AG10803 (cell line): ENCODE results near the gene FBXW8.

Experiments used
- DNase-seq: peaks from one replicate; pipeline ENCODE4 v3.0.0; 2010; ENCODE audit warnings: low read depth
- H3K4me3 ChIP-seq: 2 replicates; pipeline ENCODE4 v1.5.1; 2011; ENCODE audit warnings: mild to moderate bottlenecking, low read length, control low read depth
- CTCF ChIP-seq: conservative IDR thresholded peaks from 2 replicates; pipeline ENCODE4 v1.5.1; 2011; ENCODE audit warnings: mild to moderate bottlenecking, low read length, control low read depth, inconsistent platforms

The FBXW8 gene

GRCh38 chr12:116996621-116997020 is 85.9 kb downstream of the FBXW8 start:
- no peak for TF ChIP-seq CTCF
- no peak overlapping the region for H3K4me3 ChIP-seq
- DNase-seq: peak; percentile 8

- TF ChIP-seq CTCF: no peak
- DNase-seq: no peak
- no peak overlapping the region for H3K4me3 ChIP-seq
Measured at GRCh38 chr12:116999066-116999465, 88.3 kb downstream of the FBXW8 start.

GRCh38 chr12:117000316-117000715 is 89.6 kb downstream of the FBXW8 start:
- TF ChIP-seq CTCF: no peak
- no peak for DNase-seq

GRCh38 chr12:117002051-117002817 is 91.5 kb downstream of the FBXW8 start:
- no peak overlapping the region for H3K4me3 ChIP-seq
- peak; percentile 9 for DNase-seq
- TF ChIP-seq CTCF: no peak

More at GRCh38 chr12:117000316-117000715, 89.6 kb downstream of the FBXW8 start:
- H3K4me3 ChIP-seq: no peak overlapping the region

GRCh38 chr12:117003883-117004404 is 93.2 kb downstream of the FBXW8 start:
- no peak for TF ChIP-seq CTCF
- H3K4me3 ChIP-seq: no peak overlapping the region
- no peak for DNase-seq

- no peak overlapping the region for H3K4me3 ChIP-seq
- DNase-seq: no peak
- no peak for TF ChIP-seq CTCF
Measured at GRCh38 chr12:117005417-117006046, 94.8 kb downstream of the FBXW8 start.

GRCh38 chr12:117006333-117006732 is 95.6 kb downstream of the FBXW8 start:
- no peak for TF ChIP-seq CTCF
- H3K4me3 ChIP-seq: no peak overlapping the region
- no peak for DNase-seq
